ENCODE measurements around the gene LYRM4. TPM values are rescaled to one million over a fixed set of nuclear protein-coding genes. Genes with fewer than 3 reads are reported as not detected.

Gene LYRM4
- total and polyA plus RNA-seq, 9 of the 15 experiments (the other 6 are each of a cell fraction or from before 2014, with no cell fraction given) = 24.2 to 69.4 (median 41.8) TPM

- no peak for TF ChIP-seq USF1 (CRISPR knock-in tag; IDR thresholded peaks at IDR 0.05)
- TF ChIP-seq POLR2AphosphoS2 (IDR thresholded peaks at IDR 0.05; ENCODE audit: low read length) = no peak
- TF ChIP-seq VEZF1 (CRISPR knock-in tag; IDR thresholded peaks at IDR 0.05) = no peak
- no peak for TF ChIP-seq MAX (CRISPR knock-in tag; IDR thresholded peaks at IDR 0.05)
- no peak for TF ChIP-seq MTF1 (CRISPR knock-in tag; IDR thresholded peaks at IDR 0.05; ENCODE audit: borderline replicate concordance)
- no peak for TF ChIP-seq NR2F6 (CRISPR knock-in tag; IDR thresholded peaks at IDR 0.05)
- TF ChIP-seq ZBTB8A (IDR thresholded peaks at IDR 0.05; ENCODE audit: partially characterized antibody) = no peak
- TF ChIP-seq MIER1 (IDR thresholded peaks at IDR 0.05; ENCODE audit: low read depth) = no peak
- TF ChIP-seq ZNF707 (CRISPR knock-in tag; conservative IDR thresholded peaks at IDR 0.05) = no peak
- TF ChIP-seq, protein P1, sequence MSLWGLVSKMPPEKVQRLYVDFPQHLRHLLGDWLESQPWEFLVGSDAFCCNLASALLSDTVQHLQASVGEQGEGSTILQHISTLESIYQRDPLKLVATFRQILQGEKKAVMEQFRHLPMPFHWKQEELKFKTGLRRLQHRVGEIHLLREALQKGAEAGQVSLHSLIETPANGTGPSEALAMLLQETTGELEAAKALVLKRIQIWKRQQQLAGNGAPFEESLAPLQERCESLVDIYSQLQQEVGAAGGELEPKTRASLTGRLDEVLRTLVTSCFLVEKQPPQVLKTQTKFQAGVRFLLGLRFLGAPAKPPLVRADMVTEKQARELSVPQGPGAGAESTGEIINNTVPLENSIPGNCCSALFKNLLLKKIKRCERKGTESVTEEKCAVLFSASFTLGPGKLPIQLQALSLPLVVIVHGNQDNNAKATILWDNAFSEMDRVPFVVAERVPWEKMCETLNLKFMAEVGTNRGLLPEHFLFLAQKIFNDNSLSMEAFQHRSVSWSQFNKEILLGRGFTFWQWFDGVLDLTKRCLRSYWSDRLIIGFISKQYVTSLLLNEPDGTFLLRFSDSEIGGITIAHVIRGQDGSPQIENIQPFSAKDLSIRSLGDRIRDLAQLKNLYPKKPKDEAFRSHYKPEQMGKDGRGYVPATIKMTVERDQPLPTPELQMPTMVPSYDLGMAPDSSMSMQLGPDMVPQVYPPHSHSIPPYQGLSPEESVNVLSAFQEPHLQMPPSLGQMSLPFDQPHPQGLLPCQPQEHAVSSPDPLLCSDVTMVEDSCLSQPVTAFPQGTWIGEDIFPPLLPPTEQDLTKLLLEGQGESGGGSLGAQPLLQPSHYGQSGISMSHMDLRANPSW (CRISPR knock-in tag; IDR thresholded peaks at IDR 0.05) = no peak
- no peak for TF ChIP-seq E2F4 (CRISPR knock-in tag; IDR thresholded peaks at IDR 0.05; ENCODE audit: low read depth)
- no peak for TF ChIP-seq NRF1 (conservative IDR thresholded peaks at IDR 0.05 in 1 of 2, IDR thresholded peaks at IDR 0.05 in 1 of 2)
- TF ChIP-seq, protein P2, sequence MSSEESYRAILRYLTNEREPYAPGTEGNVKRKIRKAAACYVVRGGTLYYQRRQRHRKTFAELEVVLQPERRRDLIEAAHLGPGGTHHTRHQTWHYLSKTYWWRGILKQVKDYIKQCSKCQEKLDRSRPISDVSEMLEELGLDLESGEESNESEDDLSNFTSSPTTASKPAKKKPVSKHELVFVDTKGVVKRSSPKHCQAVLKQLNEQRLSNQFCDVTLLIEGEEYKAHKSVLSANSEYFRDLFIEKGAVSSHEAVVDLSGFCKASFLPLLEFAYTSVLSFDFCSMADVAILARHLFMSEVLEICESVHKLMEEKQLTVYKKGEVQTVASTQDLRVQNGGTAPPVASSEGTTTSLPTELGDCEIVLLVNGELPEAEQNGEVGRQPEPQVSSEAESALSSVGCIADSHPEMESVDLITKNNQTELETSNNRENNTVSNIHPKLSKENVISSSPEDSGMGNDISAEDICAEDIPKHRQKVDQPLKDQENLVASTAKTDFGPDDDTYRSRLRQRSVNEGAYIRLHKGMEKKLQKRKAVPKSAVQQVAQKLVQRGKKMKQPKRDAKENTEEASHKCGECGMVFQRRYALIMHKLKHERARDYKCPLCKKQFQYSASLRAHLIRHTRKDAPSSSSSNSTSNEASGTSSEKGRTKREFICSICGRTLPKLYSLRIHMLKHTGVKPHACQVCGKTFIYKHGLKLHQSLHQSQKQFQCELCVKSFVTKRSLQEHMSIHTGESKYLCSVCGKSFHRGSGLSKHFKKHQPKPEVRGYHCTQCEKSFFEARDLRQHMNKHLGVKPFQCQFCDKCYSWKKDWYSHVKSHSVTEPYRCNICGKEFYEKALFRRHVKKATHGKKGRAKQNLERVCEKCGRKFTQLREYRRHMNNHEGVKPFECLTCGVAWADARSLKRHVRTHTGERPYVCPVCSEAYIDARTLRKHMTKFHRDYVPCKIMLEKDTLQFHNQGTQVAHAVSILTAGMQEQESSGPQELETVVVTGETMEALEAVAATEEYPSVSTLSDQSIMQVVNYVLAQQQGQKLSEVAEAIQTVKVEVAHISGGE (CRISPR knock-in tag; IDR thresholded peaks at IDR 0.05) = no peak
Measured at GRCh38 chr6:5108536-5109150, 152.1 kb downstream of the LYRM4 start (continued).

All from K562 (cell line).